Tongue (tissue), 2 donors: ENCODE data around the gene C1QTNF3. TPM values are rescaled to one million over a fixed set of nuclear protein-coding genes. Genes with fewer than 3 reads are reported as not detected.
A peak's percentile ranks its signal among the peaks of the same experiment; 100 is the strongest.
"Not testable (repeated sequence)": the region's sequence is repeated elsewhere in the genome, so short reads cannot be mapped to it uniquely, and the experiment has no call there.

Experiments
- DNase-seq: peaks from one replicate; pipeline ENCODE4 v3.0.0-alpha.2; 2015
- total RNA-seq: library from RNA; depleted of rRNA; stranded (reverse); fragments of >200 nt; gene quantifications from one replicate; pipeline ENCODE4 v1.2.3, GENCODE V29; 2014

C1QTNF3 gene
- total RNA-seq, 1 donor from 2014 or later, result 122 TPM

- no peak for DNase-seq
These were observed 8.5 kb upstream of the C1QTNF3 start for GRCh38 chr5:34051374-34051980.

DNA sequence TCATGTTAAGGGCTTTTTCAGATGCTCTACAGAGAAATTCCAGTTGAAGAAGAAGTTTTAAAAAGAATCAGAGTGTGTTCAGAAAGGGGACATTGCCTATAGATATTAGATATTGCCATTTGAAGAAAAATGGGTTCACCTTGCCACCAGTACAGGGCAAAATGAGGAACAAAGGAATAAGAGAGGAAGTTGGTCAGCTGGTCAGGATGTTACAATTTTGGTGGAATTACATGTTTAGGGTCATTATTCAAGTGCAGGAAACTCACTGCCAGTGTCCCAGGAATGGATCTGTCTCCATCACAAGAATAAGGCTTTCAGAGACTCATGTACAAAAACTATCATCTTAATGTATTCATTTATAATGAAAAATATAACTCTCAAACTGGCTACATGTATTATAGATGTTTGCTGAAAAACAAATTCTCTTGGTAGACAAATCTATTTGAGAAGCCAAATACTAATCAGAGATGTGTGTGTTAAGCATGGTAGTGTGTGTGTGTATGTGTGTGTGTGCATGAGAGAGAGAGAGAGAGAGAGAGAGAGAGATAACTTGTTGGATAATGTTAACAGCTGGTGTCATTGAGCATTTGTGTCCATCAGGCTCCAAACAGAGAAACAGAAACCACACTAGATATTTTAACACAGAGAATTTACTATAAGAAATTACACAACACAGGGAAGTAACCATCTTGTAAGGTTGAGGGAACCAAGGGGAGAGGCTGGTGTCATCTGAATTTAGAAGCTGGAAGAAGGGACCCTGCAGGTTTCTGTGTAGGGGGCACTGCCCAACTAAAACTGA is 5.0 kb upstream of the C1QTNF3 start:
- DNase-seq, result no peak

GRCh38 chr5:34047143-34047542 is 4.1 kb upstream of the C1QTNF3 start:
- no peak for DNase-seq

DNA sequence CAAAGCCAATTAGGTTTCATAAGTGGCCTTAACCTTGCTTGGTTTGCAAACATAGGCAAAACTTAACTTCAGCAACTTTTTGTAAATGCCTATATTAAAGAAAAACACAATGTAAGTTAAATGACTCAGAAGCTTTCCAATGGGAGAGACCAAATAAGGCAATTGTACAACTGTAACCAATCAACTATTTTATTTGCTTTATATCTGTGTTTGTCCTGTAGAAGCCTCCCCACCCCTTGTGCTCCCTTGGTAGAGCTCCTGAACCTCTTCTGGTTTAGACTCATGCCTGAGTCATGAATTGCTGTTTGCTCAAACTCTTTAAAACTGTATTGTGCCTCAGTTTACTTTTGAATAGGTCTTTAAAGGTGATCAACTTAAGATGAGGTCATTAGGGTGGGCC is 3.0 kb upstream of the C1QTNF3 start:
- DNase-seq, result no peak

DNA sequence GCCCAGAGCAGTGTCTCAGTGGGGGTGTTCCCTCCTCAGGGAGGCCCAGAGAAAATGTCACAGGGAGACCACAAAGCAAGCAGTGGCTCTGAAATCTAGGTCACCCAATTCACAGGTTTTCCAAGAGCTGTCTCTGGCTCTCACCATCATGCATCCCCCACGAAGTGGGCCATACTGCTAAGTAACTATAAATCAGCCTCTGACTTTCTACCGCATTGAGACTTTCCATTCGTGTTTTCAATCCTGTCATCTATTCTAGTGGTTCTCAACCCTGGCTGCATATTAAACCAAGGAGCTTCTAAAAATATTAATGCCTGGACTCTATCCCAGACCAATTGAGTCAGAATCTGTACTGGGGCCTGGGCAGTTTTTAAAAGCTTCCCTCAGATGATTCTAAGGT is 2.0 kb upstream of the C1QTNF3 start:
- no peak for DNase-seq

DNA sequence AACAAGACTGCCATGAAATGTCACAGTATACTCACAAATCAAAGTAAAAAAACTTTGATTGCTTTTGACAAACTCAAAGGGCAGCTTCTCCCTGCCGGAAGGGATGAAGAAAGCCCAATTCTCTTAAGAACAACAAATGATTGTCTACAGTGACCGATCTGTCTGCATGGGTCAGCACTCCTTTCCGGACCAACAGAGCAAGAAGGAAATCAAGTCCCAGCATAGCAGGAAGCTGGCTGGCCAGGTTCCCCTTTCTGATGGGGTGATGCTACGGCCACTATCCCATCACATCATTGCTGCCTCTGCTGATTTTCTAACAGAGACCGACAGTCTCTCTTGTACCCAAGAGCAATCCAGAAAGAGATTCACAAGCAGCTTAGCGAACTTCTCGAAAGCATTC is 692 bp downstream of the C1QTNF3 start:
- DNase-seq, result no peak

DNA sequence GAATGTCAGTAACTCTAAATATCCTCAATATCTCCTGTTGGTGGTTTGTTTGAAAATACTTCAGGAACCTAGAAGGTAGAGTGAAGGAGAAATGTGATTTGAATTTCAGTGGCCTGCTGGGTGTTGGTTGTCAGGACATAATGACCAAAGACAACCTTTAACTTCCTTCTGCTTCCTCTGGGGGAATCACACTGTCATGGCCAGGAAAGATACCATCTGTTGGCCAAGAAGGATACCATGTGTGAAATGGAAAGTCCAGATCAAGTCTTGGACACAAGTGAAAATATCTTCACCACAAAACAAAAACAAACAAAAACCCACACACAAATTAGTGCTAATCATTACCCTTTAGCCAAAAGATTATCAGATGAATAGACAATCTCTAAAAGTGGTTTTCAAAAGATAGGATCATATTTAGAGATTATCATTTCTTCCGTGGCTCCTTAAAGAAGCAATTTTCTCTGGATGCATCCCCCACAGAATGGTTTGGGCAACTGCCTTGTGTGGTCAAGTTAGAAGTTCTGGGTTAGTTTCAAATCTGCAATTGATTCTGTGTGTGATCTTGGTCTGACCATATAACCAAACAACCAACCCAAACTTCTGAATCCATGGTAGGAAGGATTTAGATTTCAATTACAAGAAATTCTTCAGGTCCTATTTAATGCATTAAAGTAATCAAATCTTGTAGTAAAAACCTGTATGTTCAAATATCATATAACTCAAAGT is 1.6 kb downstream of the C1QTNF3 start:
- DNase-seq, result no peak

DNA sequence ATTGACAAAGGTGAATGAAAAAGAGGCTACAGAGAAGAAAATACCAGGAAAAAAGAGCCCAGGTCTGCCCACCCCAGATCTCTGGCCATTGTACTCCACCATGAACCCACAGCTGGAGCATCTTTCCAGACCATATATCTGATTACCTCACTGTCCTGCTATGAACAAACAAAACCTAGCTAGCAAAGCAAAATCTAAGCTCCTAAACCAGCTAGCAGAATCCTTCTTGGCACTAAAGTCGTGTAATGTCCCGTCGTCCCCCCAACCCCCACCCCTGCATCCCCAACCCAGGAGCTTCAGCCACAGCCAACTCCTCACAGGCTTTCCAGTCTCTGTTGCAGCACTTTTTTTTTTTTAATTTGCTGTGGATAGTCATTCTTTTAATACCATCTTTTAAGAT is 2.5 kb downstream of the C1QTNF3 start:
- peak; percentile 67 for DNase-seq

DNA sequence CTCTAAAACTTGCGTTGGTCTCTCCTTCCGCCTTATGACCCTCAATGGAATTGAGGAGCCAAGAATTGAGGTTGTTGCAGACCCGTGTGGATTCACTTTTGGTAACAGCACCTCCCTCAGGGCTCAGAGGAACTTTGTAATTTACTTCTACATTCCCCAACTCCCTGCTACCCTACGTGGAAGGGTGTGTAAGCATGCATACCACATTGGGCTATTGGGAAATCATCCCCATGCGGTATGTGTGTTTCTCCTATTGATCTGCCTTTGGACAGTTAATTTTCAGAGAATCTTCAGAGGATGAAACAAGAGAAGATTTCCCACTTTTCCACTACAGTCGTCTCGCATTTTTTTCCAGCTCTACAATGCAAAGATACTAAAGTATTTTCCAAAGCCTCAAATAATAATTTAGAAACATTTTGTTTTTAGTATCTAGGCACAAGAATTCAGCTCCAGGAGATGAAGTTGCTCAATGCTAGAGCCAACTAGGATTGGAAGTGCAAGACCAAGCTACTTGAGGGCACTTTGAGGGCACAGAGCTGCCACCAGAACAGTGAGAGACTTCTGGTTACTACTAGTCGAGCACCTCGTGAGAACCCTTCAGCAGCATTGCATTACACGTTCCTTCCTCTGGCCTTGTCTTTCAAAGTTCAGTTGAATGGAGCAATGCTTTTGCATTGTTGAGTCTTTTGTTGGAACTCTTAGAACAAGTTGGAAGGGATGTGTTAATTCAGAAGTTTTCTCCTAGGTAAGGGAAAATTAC is 3.4 kb downstream of the C1QTNF3 start:
- no peak for DNase-seq

DNA sequence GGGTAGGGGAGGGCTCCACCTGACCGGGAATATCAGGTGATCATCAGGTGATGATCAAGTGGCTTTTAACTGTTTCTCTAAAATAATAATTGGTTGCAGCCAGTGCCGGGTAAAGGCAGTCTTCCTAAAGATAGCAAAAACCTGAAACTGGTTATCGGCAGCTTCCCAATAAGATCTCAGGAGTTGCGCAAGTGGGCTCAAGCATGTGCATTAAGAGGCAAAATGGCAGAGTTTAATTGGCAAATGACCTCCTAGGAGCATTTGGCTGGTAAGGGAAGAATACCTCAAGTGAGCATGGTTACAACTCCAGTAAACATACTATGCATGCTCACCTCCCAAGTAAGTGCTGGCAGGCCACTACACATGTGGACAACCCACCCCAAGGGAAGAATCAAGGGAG is 4.2 kb downstream of the C1QTNF3 start:
- no peak for DNase-seq

- no peak for DNase-seq
These were observed 4.6 kb downstream of the C1QTNF3 start for GRCh38 chr5:34038390-34038789.

- DNase-seq, result peak; percentile 40
These were observed 5.3 kb downstream of the C1QTNF3 start for GRCh38 chr5:34037726-34038125.

- DNase-seq, result no peak
These were observed 7.3 kb downstream of the C1QTNF3 start for GRCh38 chr5:34035756-34036155.

DNA sequence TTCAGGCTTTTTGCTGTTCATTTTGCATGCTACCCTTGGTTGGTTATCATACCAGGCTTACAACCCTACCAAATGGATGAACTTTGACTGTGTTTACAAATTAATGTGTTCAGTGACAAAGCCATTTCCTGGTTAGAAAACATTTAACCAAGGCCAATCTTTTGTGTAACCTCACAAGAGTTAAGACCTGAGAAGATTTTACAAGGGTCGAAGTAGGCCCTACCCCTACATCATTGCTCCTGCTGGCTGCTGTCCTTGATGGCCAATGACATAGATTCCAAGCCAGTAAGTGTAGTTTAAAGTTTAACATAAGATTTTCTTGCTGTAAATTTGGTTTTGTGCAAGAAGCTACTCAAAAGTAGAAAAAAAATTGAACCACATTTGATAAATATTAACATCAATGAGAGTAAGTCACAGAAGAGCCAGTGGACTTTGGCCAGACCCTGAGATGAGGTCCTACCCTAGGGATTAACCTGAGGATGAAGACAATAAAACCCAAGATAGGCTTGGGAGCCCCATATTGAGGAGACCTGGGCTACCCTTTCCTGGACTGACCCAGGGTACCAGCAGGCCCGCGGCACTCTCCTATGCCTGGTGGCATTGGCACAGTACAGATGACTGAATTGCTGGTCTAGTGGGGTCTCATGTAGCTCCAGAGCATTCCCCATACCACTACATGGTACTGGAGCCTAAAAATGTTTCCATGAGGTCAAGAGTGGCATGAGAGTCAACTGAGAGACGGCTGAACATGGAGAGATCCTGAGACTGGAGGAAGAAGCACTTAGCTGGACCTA is 8.3 kb downstream of the C1QTNF3 start:
- DNase-seq, result no peak

- no peak for DNase-seq
These were observed 11.0 kb downstream of the C1QTNF3 start for GRCh38 chr5:34031966-34032365.

- DNase-seq, result no peak
These were observed 11.9 kb downstream of the C1QTNF3 start for GRCh38 chr5:34031117-34031516.

DNA sequence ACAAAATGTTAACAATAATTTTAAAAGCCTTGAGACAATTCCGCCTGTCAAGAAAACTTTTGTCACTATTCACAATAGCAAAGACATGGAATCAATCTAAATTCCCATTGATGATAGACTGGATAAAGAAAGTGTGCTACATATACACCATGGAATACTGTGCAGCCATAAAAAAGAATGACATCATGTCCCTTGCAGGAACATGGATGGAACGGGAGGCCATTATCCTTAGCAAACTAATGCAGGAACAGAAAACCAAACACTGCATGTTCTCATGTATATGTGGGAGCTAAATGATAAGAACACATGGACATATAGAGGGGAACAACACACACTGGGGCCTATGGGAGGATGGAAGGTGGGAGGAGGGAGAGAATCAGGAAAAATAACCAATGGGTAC is 12.4 kb downstream of the C1QTNF3 start:
- DNase-seq, result not testable (repeated sequence)

- DNase-seq, result no peak
These were observed 13.0 kb downstream of the C1QTNF3 start for GRCh38 chr5:34030048-34030447.

- no peak for DNase-seq
These were observed 14.7 kb downstream of the C1QTNF3 start for GRCh38 chr5:34028349-34028748.

DNA sequence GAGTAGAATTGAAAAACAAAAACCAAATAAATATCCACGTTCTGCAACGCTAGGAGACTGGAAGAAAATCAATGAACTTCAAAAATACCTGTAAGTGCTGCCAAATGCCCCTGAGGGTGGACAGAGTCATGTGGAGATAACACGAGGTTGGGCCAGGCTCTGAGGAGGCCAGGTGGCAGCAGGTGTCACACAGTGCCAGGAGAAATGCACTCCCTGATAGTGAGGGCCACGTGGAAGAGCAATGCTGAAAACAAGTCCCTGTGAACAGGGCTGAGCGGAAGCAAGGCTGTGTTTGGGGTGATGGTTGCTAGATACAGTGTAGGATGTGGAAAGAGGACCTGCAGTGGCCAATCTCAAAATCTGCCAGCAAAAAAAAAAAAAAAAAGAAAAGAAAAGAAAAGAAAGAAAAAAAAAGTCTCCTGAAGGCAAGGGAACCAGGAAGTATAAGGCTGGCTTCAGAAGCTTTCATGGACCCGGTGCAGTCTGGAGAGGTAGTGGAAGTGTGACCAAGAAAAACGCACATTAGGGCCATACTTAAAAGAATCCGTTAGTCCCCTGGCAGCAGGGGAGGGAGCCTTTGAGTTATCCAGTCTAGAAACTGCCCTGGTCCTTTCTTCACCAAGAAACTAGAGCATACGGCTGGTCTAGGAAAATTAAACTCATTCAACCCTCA is 16.8 kb downstream of the C1QTNF3 start:
- DNase-seq, result no peak

GRCh38 chr5:34022121-34022705 is 20.8 kb downstream of the C1QTNF3 start:
- no peak for DNase-seq
